Posterior cingulate gyrus (tissue), 11 donors: ENCODE data around the gene NHLRC2.

Source experiments
- DNase-seq, 10 donors: peaks; one replicate each; pipeline versions ENCODE4 v3.0.0 to v3.0.0-alpha.2; 2020 to 2021; ENCODE audit warnings: mixed read lengths in 3 of 10
- intact Hi-C: fragments of 100-400 bp; cut with DNase I; formaldehyde crosslinking; loops from one replicate; pipeline ENCODE4 v1.15.1; 2023

Gene NHLRC2

GRCh38 chr10:113899952-113900598 lies 45.6 kb downstream of the NHLRC2 start:
- intact Hi-C loops: loop anchor here (10.0 kb wide), 1 partner anchor 205 kb away; no protein-coding TSS in a partner anchor
- no peak for DNase-seq

DNA sequence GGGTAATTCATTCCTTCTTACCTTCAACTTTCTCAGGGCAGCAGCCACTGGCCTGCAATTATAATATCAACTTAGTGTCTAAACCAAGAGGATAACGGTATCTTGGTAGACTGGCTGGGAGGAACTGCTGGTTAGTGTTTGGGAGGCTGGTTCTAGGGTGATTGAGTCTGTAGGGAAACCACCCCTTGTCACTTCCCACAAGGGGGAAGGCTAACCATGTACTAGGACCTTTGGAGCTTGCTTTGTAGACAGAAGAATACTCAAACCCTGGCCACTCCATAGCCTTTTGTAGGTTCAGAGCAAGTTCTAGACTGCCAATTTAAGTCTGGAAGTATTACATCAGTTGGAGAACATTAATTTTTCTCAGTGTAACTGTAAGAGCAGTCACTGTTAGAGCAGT lies 51.3 kb downstream of the NHLRC2 start:
- no peak for DNase-seq
- intact Hi-C loops: no loop called here

DNA sequence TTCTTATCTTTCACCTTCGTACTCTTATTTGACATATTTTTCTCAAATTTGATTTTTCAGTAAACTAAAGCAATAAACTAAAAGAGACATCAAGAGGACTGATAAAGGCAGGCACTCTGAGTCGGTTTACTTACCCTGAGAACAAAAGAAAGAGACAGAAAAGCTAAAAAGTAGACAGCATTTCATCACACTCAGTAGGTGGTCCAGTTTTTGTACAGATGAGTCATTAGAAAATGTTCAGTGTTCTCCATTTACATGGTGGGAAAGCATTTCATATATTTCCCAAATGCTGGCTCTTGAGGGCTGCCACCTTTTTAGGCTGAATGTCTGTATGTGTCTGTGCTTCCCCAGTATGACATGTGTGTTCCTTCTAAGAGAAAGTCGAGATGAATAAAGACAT lies 52.7 kb downstream of the NHLRC2 start:
- intact Hi-C loops: no loop called here

GRCh38 chr10:113908236-113908635 lies 53.8 kb downstream of the NHLRC2 start:
- intact Hi-C loops: no loop called here
- DNase-seq: no peak

More for the DNA sequence above, 52.7 kb downstream of the NHLRC2 start:
- no peak for DNase-seq

- intact Hi-C loops: no loop called here
Observed at GRCh38 chr10:113911113-113911512, 56.7 kb downstream of the NHLRC2 start.

GRCh38 chr10:113911839-113912238 lies 57.4 kb downstream of the NHLRC2 start:
- DNase-seq: no peak
- intact Hi-C loops: no loop called here

More at GRCh38 chr10:113911113-113911512, 56.7 kb downstream of the NHLRC2 start:
- no peak for DNase-seq

DNA sequence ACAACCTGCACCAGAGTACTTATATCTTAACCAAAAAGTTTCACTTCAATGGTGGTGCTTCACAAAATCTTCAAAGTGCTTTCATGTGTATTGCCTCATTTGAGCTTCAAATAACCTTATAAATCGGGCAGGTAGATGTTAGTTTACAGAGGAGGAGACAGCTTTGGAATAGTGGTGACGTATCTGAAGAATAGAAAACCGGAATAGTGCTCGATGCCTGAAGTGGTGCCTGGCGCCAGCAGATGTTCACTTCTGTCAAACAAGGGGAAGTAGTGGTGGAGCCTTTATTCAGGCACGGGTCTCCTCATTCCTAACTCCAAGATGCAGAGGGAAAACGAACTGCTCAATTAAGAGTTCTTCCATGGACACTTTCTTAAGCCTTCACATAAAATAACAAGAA lies 58.1 kb downstream of the NHLRC2 start:
- DNase-seq: no peak
- intact Hi-C loops: no loop called here

DNA sequence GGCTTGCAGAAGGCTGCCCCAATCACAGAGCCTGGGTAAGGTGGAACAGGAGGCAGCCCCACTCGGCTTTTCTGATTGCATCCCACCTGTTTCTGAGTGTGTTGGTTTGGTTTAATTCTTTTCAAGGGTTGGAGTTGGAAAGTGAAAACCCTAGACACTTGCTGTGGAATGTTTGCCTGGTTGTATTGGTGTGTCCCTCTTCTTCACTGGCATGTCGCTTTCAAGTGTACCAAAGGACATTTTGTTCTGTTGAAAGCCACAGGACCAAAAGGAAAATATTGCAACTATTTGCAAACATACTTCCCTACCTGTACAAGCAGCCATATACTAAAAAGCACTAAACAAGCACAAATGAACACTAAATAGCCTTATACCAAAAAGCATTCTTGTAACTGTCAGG lies 60.5 kb downstream of the NHLRC2 start:
- intact Hi-C loops: no loop called here
- DNase-seq: no peak

DNA sequence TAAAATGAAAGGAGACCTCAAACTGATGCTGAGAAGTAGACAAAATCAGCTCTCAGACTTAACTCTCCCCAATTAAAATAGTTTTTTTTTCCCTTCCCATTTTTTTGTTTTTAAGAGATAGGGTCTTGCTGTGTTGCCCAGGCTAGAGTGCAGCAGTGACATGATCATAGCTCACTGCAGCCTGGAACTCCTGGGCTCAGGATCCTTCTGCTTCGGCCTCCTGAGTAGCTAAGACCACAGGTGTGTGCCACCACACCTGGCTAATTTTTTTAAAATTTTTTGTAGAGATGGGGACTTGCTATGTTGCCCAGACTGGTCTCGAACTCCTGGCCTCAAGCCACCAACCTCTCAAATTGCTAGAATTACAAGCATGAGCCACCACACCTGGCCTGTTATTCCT lies 61.1 kb downstream of the NHLRC2 start:
- no peak for DNase-seq
- intact Hi-C loops: no loop called here

DNA sequence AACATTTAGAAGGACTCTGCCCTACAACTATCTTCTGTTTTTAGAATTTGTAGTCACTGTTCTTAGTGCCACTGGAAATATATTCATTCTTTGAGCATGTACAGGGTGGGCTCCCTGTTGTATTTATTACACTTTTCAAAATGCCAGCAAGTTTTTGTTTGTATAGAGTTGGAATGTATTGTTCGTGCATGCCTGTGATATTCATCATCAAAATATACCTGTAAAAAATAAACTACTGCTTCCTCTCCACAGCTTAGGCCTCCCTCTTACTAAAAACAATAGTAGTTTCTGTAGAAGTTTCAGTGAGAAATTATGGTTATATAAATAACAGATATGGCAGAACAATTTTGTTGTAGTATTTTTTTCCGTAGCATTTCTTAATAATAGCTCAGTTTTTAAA lies 61.6 kb downstream of the NHLRC2 start:
- DNase-seq: no peak
- intact Hi-C loops: no loop called here

GRCh38 chr10:113917636-113918035 lies 63.2 kb downstream of the NHLRC2 start:
- intact Hi-C loops: no loop called here
- DNase-seq: no peak

DNA sequence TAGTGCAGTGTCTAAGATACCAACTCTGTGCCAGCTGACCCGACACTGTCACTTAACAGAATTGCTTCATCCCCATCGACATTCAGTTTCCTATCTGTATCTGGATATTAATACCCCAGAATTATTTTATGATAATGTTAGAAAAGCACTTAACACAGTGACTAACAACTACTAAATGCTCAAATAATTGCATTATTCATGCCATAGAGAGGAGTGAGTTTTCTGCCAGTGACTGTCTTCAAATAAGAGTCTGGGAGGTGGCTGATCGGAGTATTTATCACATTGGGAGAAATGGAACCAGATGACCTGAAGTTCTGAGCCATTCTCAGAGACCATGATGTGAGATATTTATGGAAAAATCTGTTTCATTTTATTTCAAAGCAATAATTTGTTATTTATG lies 65.7 kb downstream of the NHLRC2 start:
- intact Hi-C loops: no loop called here
- DNase-seq: no peak

- intact Hi-C loops: no loop called here
- DNase-seq: no peak
Observed at GRCh38 chr10:113920875-113921274, 66.4 kb downstream of the NHLRC2 start.

DNA sequence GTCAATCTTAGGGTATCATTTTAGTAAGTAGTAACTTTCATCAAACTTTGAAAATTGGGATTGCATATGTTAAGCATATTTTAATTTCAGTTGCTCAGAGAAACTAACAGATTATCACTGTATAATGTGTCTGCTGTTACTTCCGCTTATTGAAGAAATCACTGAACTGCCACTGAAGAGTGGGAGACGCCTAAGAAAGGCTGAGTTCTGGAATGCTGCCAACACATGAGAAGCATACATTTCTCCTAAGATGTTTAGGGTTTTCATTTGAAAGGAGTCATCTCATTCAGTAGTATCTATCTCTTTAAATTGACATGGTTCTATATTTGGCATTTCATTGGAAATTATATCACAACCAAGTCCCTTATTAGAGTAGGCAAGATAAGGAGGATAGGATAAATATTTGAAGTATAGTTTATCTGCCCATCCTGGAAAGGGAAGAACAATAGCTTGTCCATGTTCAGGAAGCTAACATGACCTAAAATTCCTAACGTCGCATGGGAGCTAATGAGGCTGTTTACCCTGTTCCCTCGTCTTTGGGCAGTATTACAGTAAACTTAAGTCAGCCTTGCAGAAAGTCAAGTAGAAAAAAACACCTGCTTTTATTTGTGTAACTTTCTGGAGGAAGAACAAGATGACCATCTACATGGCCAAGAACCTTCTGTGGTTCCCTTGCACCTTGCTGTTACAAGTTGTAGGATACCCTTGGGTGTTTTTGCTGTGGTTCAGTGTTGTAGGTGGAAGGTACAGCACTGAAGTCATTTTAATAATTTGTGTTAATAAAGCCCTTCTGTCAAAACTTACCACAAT lies 67.3 kb downstream of the NHLRC2 start:
- no peak for DNase-seq
- intact Hi-C loops: no loop called here

DNA sequence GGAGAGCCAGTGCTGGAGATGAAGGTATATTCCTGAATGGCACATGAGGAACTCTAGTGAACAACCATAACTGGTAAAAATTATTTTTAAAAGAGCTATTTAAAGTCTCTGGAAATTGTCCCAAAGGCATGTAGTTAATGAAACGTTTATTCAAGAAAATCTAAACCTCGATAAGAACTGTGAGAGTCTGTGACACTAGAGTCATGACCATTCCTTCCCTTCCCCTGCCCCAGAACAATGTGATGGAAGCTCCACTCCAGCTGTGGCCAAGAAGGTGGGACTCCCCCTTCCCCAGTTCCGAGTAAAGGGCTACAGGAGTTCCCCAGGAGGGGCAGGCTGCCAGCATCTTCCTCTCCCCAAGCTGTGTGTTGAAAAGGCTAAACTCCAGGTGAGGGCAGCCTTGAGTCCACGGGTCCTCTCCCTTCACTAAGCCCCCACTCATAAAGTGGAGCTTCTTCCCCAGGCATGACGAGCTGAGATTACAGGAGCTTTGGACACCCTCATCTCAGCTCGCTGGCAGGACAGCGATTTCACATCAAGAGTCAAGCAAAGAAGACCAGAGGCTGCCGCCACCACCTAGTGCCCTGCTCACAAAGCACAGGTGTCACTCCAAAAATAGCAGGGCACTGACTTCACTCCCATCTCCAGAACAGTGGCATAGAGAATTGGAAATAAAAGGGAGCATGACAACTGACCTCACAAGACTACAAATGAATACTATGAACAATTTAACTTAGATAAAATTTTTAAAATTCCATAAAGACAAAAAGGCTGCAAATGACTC lies 68.5 kb downstream of the NHLRC2 start:
- DNase-seq: no peak
- intact Hi-C loops: no loop called here

- intact Hi-C loops: no loop called here
- no peak for DNase-seq
Observed at GRCh38 chr10:113924186-113924585, 69.7 kb downstream of the NHLRC2 start.

DNA sequence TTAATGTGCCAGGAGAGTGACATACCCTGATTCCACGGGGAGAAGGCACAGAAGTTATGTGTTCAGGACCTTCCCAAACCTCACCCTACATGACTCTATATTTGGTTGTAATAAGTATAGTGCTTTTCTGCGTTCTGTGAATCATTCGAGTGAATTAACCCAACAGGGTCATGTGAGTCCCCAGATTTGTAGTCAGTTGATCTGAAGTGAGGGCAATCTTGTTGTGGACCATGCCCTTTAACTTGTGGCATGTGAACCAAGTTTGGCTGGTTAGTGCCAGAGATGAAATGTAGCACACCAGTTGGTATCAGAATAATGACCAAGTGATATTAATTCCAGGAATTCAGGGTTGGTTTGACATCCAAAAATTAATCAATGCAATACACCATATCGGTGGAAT lies 70.2 kb downstream of the NHLRC2 start:
- DNase-seq: no peak
- intact Hi-C loops: no loop called here

GRCh38 chr10:113927440-113927839 lies 73.0 kb downstream of the NHLRC2 start:
- intact Hi-C loops: no loop called here
- DNase-seq: no peak

DNA sequence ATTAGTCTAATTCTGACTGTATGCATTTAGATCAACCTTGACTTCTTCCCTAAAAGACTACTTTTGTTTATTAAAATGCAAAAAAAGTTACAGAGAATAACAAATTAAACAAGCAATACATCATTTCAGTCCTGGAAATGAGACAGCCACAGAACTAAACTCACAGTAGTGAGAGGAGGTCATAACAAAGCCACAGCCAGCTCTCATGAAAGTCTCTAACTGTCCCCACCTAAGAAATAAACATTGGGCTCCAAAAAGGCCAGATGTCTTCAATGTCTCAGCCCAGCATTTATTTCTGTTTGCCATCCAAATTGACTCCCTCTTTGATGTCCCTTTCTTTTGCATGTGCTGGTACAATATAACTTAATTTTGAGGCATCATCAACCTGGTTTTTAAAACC lies 74.4 kb downstream of the NHLRC2 start:
- DNase-seq: no peak
- intact Hi-C loops: no loop called here

- no peak for DNase-seq
- intact Hi-C loops: no loop called here
Observed at GRCh38 chr10:113929522-113929921, 75.1 kb downstream of the NHLRC2 start.

DNA sequence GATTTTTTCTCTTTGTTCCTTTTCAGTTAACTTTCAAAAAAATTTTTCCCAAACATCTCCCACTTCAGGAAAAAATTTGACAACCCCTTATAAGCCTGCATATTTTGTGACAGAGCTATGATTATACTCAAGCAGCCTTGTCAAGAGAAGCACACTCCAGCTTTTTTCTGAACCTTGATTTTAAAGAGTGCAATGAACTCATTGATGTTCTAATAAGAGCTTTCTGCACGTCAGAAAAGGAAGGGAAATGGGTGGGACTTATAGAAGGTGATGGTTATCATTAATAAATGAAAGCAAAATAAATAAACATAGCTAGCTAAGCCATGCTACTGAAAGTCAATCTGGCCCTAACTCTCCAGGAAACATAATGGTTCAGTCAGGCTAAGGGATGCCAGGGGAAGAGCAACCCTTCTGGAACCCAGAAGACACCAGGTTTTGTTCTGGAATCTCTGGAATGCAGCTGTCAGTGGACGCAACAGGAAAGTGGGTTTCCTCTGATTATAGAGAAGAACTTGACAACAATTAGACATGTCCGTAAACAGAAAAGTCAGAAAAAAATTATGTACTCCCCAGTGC lies 76.1 kb downstream of the NHLRC2 start:
- intact Hi-C loops: no loop called here
- DNase-seq: no peak
